ENCODE data around the gene MRAS.

Gene MRAS

DNA sequence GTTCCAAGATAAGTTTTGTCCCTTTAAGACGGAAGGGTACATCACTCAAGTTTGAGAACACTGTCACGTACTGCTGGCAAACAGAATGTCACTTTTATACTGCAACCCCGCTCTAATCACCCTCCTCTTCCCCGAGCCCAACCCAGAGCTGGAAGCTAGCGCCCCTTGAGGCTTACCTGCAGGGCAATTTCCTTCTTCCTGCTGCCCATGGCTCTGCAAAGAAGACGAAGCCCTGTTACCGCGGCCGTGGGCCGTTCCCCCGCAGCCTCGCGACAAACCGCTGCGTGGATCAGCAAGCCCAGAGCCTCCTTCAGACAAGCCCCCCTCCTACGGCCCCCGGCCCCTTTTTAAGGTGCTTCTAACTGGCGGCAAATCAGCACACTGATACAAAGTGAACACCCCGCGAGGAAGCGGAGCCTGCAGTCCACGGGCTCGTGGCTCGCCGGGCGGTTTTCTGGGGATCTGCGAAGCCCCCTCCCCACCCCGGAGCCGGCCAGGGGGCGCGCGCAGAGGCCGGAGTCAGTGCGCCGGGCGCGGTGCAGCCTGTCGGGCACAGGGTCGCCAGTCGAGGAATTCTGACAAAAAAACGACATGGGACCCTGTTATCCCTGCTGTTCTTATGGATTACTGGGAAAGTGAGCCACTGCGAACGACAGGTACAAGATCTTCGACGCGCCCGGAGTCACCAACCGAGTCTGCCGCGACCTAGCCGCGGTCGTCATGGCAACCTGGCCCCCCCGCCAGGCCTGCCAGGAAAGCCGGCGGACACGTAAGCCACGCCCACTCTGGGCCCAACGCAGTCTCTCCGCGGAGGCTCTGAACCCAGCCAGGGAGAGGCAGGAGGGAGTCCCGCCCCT is 19.0 kb upstream of the MRAS start, which contains the start of gene NME9:
TSS of gene NME9 (minus strand) at position 725 of the 857 bp plus-strand sequence. CDS start at position 209, 516 bp downstream.
- TF ChIP-seq, protein P1, sequence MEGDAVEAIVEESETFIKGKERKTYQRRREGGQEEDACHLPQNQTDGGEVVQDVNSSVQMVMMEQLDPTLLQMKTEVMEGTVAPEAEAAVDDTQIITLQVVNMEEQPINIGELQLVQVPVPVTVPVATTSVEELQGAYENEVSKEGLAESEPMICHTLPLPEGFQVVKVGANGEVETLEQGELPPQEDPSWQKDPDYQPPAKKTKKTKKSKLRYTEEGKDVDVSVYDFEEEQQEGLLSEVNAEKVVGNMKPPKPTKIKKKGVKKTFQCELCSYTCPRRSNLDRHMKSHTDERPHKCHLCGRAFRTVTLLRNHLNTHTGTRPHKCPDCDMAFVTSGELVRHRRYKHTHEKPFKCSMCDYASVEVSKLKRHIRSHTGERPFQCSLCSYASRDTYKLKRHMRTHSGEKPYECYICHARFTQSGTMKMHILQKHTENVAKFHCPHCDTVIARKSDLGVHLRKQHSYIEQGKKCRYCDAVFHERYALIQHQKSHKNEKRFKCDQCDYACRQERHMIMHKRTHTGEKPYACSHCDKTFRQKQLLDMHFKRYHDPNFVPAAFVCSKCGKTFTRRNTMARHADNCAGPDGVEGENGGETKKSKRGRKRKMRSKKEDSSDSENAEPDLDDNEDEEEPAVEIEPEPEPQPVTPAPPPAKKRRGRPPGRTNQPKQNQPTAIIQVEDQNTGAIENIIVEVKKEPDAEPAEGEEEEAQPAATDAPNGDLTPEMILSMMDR (IDR thresholded peaks at IDR 0.05; ENCODE audit: low read depth, low read length) = peak; percentile 76
- peak within 1 kb of the TSS; percentile 61 to 63 for H3K4me3 ChIP-seq (replicated peaks in 1 of 2; ENCODE audit: low read depth in 2 of 2, low read length in 2 of 2)
- DNase-seq (ENCODE audit: low read depth in 2 of 2) = peak; percentile 77 to 91

DNA sequence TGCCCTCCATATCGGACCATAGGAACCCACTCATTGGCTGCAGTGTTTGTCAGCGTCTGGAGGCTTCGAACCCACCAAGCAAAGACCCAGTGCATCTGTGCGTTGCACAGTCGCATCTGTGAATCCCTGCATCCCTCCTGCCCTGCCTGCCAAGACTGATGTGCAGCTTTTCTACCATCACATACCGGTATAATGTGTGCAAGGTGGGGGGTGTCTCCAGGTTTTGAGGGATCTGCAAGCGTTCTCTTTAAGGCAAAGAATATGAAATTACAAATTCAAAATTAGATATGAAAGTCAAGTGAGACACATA is 18.4 kb upstream of the MRAS start:
- peak overlapping the region; percentile 61 to 63 for H3K4me3 ChIP-seq (replicated peaks in 1 of 2; ENCODE audit: low read depth in 2 of 2, low read length in 2 of 2)
- DNase-seq (ENCODE audit: low read depth in 2 of 2) = no peak
- TF ChIP-seq, protein P1 (IDR thresholded peaks at IDR 0.05; ENCODE audit: low read depth, low read length) = no peak

DNA sequence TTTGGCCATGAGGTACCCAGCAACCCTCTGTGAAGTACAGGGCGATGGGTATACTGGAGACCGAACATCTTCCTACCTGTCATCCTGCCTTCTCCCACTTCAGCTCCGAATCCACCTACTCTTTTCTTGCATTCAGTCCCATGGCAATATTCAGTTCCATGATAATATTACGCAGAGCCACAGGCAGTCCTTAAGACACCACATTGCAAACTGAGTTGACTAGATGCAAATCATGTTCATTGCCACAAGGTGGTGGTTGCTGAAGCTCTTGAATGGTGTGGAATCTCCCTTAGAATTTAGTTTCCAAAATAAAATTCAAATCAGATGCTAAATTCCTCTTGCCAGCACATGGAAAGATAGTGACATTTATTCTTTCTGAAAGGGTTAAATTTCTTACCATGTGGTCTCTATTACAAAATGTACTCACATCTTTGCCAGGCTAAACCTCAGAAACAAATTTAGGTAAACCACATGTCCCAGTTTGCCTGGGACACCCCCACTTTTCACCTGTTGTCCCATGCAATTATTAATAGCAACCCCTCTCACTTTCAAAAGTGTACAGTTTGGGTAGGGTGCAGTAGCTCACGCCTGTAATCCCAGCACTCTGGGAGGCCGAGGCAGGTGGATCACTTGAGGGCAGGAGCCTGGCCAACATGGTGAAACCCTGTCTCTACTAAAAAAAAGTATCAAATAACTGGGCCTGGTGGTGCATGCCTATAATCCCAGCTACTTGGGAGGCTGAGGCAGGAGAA is 17.1 kb upstream of the MRAS start:
- TF ChIP-seq, protein P1 (IDR thresholded peaks at IDR 0.05; ENCODE audit: low read depth, low read length) = peak; percentile 17
- H3K4me3 ChIP-seq (replicated peaks in 1 of 2; ENCODE audit: low read depth in 2 of 2, low read length in 2 of 2) = no peak overlapping the region
- peak; percentile 24 to 36 for DNase-seq (ENCODE audit: low read depth in 2 of 2)

DNA sequence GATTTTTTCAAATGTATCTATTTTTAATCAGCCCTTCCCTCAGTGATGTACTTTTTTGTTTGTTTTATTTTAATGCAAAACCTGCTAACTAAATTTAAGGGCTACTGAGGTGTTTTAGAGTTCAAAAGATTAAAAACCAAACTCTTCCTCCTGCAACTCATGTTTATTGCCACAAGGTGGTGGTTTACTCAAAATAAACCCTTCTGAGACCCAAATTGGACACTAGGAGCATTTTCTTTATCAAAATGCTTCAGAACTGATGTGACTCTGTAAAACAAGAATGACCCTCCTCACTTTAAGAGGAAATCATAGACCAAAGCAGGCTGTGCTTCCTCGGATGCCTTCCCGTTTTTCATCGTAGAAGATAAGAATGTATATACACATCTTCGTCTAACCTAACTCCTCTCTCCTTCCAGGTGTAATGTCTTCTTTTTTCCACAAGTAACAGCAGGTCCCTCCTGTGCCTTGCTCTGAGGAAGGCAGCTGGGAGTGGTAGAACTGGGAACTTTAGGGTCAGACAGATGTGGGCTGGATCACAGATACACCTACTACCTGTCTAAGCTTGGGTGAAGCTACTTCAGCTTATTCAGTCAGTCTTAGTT is 15.8 kb upstream of the MRAS start:
- peak; percentile 70 to 71 for DNase-seq (ENCODE audit: low read depth in 2 of 2)
- TF ChIP-seq, protein P1 (IDR thresholded peaks at IDR 0.05; ENCODE audit: low read depth, low read length) = peak; percentile 61

DNA sequence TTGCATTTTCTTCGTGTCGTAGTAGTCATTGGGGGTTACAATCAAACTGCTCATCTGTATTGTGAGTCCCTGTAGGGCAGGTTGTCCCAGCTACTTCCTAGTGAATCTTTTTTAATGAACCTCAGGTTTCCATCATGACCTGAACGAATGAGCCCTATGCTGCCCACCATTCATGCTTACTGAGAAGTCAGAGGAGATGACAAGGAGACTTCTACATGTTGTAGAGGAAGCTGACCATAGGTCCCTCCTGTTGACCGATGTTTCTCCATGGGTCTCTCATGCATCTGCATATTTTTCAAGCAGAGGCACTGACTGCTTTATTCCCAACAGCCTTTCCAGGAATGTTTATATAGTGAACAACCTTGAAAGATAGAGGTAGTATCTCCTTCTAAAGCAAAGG is 13.8 kb upstream of the MRAS start:
- TF ChIP-seq, protein P1 (IDR thresholded peaks at IDR 0.05; ENCODE audit: low read depth, low read length) = no peak
- no peak overlapping the region for H3K4me3 ChIP-seq (replicated peaks in 1 of 2; ENCODE audit: low read depth in 2 of 2, low read length in 2 of 2)
- no peak for DNase-seq (ENCODE audit: low read depth in 2 of 2)

More for the DNA sequence above, 15.8 kb upstream of the MRAS start:
- no peak overlapping the region for H3K4me3 ChIP-seq (replicated peaks in 1 of 2; ENCODE audit: low read depth in 2 of 2, low read length in 2 of 2)

DNA sequence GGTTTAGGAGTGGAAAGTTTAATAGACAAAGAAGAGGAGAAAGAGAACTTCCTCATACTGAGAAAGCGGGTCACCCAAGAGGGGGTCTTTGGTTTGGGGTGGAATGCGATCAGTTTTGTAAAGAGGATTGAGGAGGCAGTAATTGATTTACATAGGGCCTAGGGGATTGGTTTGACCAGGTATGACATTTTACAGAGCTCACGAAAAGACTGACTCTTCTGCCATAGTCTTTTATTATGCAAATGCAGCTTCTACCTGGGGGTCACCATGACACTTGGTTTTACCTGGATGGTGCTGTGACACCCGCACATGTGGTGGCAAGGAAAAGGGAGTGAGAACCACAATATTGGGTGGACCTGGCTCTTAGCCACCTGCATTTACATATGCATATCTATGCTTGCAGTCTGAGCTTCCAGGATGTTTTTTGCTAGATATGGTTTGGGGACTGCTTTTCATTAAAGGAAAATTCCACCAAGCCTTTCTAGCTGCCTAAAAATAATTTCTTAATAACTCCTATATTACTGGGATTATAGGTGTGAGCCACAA is 11.9 kb upstream of the MRAS start:
- no peak overlapping the region for H3K4me3 ChIP-seq (replicated peaks in 1 of 2; ENCODE audit: low read depth in 2 of 2, low read length in 2 of 2)
- TF ChIP-seq, protein P1 (IDR thresholded peaks at IDR 0.05; ENCODE audit: low read depth, low read length) = no peak
- no peak for DNase-seq (ENCODE audit: low read depth in 2 of 2)

Measured in cardiac fibroblast (primary cell).